Glutamatergic neuron (in vitro differentiated cells): Measurements from ENCODE around the gene SPON2. TPM values are rescaled to one million over a fixed set of nuclear protein-coding genes. Genes with fewer than 3 reads are reported as not detected.

ENCODE experiments used
- DNase-seq: peaks from one replicate; pipeline ENCODE4 v3.0.0; 2022
- H3K27ac Mint-ChIP-seq: one replicate; pipeline ENCODE4 v1.8.0; 2020; ENCODE audit warnings: mild to moderate bottlenecking, mixed read lengths, inconsistent platforms; ENCODE audit not compliant: unreplicated experiment
- H3K27me3 Mint-ChIP-seq: one replicate; pipeline ENCODE4 v1.8.0; 2020; ENCODE audit warnings: mild to moderate bottlenecking, moderate library complexity, mixed read lengths, inconsistent platforms; ENCODE audit not compliant: unreplicated experiment
- H3K36me3 Mint-ChIP-seq: one replicate; pipeline ENCODE4 v1.8.0; 2020; ENCODE audit warnings: mild to moderate bottlenecking, mixed read lengths, inconsistent platforms; ENCODE audit not compliant: unreplicated experiment
- H3K4me1 Mint-ChIP-seq: one replicate; pipeline ENCODE4 v1.8.0; 2020; ENCODE audit warnings: mild to moderate bottlenecking, low read depth, mixed read lengths, inconsistent platforms; ENCODE audit not compliant: unreplicated experiment
- H3K4me3 Mint-ChIP-seq: one replicate; pipeline ENCODE4 v1.8.0; 2020; ENCODE audit warnings: mild to moderate bottlenecking, mixed read lengths, inconsistent platforms; ENCODE audit not compliant: unreplicated experiment
- H3K9me3 Mint-ChIP-seq: one replicate; pipeline ENCODE4 v1.8.0; 2020; ENCODE audit warnings: mild to moderate bottlenecking, moderate library complexity, mixed read lengths, inconsistent platforms; ENCODE audit not compliant: unreplicated experiment
- CTCF ChIP-seq: fragments of 200-600 bp; sonication (generic); IDR thresholded peaks from one replicate; pipeline ENCODE4 v1.5.0; 2021; ENCODE audit not compliant: partially characterized antibody, unreplicated experiment
- total RNA-seq: library from RNA; stranded (reverse); fragmentation: NEBNext Ultra II Directional; extraction: Animal tissue kit (Norgen Biotek cat#: 25700); gene quantifications from one replicate; pipeline ENCODE4 v1.2.1, GENCODE V29; 2021; ENCODE audit not compliant: unreplicated experiment

SPON2 gene
- total RNA-seq, 1 donor from 2014 or later = 769 TPM

DNA sequence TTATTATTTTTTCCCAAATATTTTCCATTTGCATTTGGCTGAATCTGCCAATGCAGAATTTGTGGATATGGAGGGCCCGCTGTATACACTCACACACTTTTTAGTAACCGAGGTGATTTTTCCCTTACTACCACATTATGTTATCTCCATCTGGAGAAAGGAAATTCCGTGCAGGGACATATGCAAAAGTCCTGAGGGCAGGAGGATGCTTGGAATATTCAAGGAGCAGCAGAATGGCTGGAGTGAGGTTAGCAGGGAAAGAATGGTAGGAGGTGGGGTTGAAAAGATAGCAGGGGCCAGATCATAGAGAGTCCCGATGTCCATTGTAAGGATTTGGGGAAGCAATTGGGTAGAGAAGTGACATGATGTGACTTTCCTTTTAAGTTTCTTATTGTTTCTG is 47.6 kb downstream of the SPON2 start:
- no peak overlapping the region for H3K4me3 Mint-ChIP-seq
- TF ChIP-seq CTCF = no peak
- no peak for DNase-seq
- H3K27me3 Mint-ChIP-seq = no peaks in the 10 kb centered on the region
- peaks cover 3% of the 10 kb centered on the region for H3K9me3 Mint-ChIP-seq
- H3K36me3 Mint-ChIP-seq = no peaks in the 10 kb centered on the region
- H3K27ac Mint-ChIP-seq = no peak overlapping the region
- no peaks in the 10 kb centered on the region for H3K4me1 Mint-ChIP-seq

DNA sequence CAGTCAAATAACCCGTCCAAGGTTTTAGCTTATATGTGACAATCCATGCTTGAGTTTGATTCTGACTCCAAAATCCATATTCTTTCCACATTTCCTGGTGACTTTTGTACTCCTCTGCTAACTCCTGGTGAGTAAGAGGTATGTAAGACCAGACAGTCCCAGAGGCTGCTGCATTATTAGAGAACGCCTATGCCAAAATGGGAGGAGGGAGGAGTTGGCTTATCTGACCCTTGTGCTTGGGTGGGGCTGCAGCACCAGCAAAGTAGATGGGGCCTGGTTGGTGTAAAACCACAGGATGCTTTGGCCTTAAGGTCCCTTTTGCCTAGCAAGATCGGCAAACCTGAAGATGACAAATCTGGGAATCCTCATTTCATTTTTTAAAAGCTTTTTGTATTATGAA is 49.9 kb downstream of the SPON2 start:
- H3K27ac Mint-ChIP-seq = no peak overlapping the region
- TF ChIP-seq CTCF = no peak
- no peaks in the 10 kb centered on the region for H3K36me3 Mint-ChIP-seq
- no peak for DNase-seq
- no peak overlapping the region for H3K4me3 Mint-ChIP-seq
- H3K4me1 Mint-ChIP-seq = no peaks in the 10 kb centered on the region
- H3K27me3 Mint-ChIP-seq = no peaks in the 10 kb centered on the region
- no peaks in the 10 kb centered on the region for H3K9me3 Mint-ChIP-seq

Other genes starting within 250 kb of the SPON2 start
- 123 TPM for gene GAK, start 240.3 kb downstream of the SPON2 start, total RNA-seq
- 62.7 TPM for gene TMEM175, start 240.1 kb downstream of the SPON2 start, total RNA-seq
- gene DGKQ, start 199.0 kb downstream of the SPON2 start, total RNA-seq = 26.2 TPM
- gene IDUA, start 185.5 kb downstream of the SPON2 start, total RNA-seq = 20.3 TPM
- 0.54 TPM for gene SLC26A1, start 179.2 kb downstream of the SPON2 start, total RNA-seq
- 20.9 TPM for gene FGFRL1, start 161.0 kb downstream of the SPON2 start, total RNA-seq
- 11.1 TPM for gene RNF212, start 59.0 kb downstream of the SPON2 start, total RNA-seq
- gene CTBP1, start 76.5 kb upstream of the SPON2 start, total RNA-seq = 302 TPM
- gene MAEA, start 117.3 kb upstream of the SPON2 start, total RNA-seq = 77.2 TPM
- 33.9 TPM for gene UVSSA, start 174.6 kb upstream of the SPON2 start, total RNA-seq
- not detected for gene NKX1-1, start 233.9 kb upstream of the SPON2 start, total RNA-seq